ENCODE results near the gene C2orf68. TPM values are rescaled to one million over a fixed set of nuclear protein-coding genes. Genes with fewer than 3 reads are reported as not detected.

C2orf68 gene
- total and polyA plus RNA-seq, 2 of the 13 experiments (the other 11 are each of a cell fraction or from before 2014, with no cell fraction given) = 47.1 to 77.4 TPM

DNA sequence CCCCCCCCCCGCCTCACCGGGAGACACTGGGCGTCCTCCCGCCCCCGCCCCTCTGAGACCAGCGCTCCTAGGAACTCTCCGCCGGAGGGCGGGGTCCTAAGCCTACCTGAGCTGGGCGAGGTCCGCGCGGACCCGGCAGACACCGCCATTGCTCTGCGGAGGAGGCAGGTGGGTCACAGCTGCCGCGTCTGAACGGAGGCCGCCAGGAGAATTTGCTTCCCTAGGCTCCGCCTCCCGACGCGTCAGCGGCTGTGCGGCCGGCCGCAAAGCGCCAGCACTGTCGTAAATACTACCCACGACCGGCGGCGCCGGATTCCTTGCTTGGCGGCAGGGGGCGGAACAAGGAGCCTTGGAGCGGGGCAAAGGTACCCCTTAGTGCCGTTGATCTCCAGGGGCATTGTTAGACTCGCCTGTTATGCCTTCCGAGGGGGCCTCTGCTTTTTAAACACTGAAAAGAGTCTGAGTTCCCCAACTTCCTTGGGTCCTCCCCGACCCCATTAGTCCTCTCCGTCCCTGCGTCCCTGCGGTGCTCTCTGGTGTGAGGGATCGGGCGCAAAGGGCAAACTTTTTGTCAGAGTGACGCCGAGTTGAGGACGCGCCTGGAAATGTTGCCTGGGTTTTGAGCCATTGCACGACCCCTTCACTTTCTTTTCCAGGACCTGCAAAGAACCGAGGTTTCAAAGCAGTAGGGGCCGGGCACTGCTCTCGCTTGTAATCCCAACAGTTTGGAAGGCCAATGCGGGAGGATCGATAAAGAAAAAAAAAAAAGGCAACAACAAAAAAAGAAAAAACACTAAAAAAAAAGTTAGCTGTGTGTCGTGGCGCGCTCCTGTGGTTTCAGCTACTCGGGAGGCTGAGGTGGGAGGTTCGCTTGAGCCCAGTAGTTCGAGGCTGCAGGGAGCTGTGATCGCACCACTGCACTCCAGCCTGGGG, 50.3 kb downstream of the C2orf68 start, which contains the start of gene GGCX (continued):
- TF ChIP-seq NR2C2 (CRISPR knock-in tag; IDR thresholded peaks at IDR 0.05; ENCODE audit: borderline replicate concordance) (peak; percentile 84), ZNF264 (CRISPR knock-in tag; IDR thresholded peaks at IDR 0.05) (no peak), IRX3 (CRISPR knock-in tag; IDR thresholded peaks at IDR 0.05; ENCODE audit: borderline replicate concordance, low read depth) (peak; percentile 80; the same call in 1 of the 2 replicates), GPBP1L1 (CRISPR knock-in tag; IDR thresholded peaks at IDR 0.05) (no peak), PCBP1 (IDR thresholded peaks at IDR 0.05; ENCODE audit: borderline replicate concordance, low read depth, low read length) (0 out of 2 replicates have a peak, but pooled peaks have one; percentile 49), EEA1 (CRISPR knock-in tag; IDR thresholded peaks at IDR 0.05; ENCODE audit: borderline replicate concordance) (0 out of 2 replicates have a peak, but pooled peaks have one; percentile 45), MYC (CRISPR knock-in tag; IDR thresholded peaks at IDR 0.05; ENCODE audit: borderline replicate concordance) (peak; percentile 84; the same call in 1 of the 2 replicates), SP140L (CRISPR knock-in tag; IDR thresholded peaks at IDR 0.05; ENCODE audit: borderline replicate concordance) (no peak; the same call in 1 of the 2 replicates), ZNF160 (CRISPR knock-in tag; IDR thresholded peaks at IDR 0.05) (0 out of 2 replicates have a peak, but pooled peaks have one; percentile 75), ZNF614 (CRISPR knock-in tag; IDR thresholded peaks at IDR 0.05; ENCODE audit: borderline replicate concordance) (peak; percentile 79; the same call in 1 of the 2 replicates), ZC3H13 (CRISPR knock-in tag; IDR thresholded peaks at IDR 0.05) (peak; percentile 64; the same call in 1 of the 2 replicates), BHLHE40 (IDR thresholded peaks at IDR 0.05; ENCODE audit: low read length) (0 out of 2 replicates have a peak, but pooled peaks have one; percentile 30), ATAD3A (CRISPR knock-in tag; IDR thresholded peaks at IDR 0.05) (no peak), ZNF572 (CRISPR knock-in tag; IDR thresholded peaks at IDR 0.05) (peak; percentile 44; the same call in 1 of the 2 replicates), ETV6 (CRISPR knock-in tag; conservative IDR thresholded peaks at IDR 0.05) (peak; percentile 48), JDP2 (CRISPR knock-in tag; IDR thresholded peaks at IDR 0.05; ENCODE audit: borderline replicate concordance) (no peak), PHF21A (CRISPR knock-in tag; IDR thresholded peaks at IDR 0.05) (peak; percentile 92), SOX13 (IDR thresholded peaks at IDR 0.05) (no peak; the same call in 1 of the 2 replicates), SOX13 (CRISPR knock-in tag; conservative IDR thresholded peaks at IDR 0.05 in 1 of 2, IDR thresholded peaks at IDR 0.05 in 1 of 2) (peak in 1 of 2 experiments; percentile 58; a peak in 1 of 4 replicates), BORCS8-MEF2B (CRISPR knock-in tag; IDR thresholded peaks at IDR 0.05) (peak; percentile 41; the same call in 1 of the 2 replicates)
- TF ChIP-seq, protein P1, sequence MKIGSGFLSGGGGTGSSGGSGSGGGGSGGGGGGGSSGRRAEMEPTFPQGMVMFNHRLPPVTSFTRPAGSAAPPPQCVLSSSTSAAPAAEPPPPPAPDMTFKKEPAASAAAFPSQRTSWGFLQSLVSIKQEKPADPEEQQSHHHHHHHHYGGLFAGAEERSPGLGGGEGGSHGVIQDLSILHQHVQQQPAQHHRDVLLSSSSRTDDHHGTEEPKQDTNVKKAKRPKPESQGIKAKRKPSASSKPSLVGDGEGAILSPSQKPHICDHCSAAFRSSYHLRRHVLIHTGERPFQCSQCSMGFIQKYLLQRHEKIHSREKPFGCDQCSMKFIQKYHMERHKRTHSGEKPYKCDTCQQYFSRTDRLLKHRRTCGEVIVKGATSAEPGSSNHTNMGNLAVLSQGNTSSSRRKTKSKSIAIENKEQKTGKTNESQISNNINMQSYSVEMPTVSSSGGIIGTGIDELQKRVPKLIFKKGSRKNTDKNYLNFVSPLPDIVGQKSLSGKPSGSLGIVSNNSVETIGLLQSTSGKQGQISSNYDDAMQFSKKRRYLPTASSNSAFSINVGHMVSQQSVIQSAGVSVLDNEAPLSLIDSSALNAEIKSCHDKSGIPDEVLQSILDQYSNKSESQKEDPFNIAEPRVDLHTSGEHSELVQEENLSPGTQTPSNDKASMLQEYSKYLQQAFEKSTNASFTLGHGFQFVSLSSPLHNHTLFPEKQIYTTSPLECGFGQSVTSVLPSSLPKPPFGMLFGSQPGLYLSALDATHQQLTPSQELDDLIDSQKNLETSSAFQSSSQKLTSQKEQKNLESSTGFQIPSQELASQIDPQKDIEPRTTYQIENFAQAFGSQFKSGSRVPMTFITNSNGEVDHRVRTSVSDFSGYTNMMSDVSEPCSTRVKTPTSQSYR (CRISPR knock-in tag; IDR thresholded peaks at IDR 0.05; ENCODE audit: borderline replicate concordance) = 0 out of 2 replicates have a peak, but pooled peaks have one; percentile 20
- TF ChIP-seq, protein P2, sequence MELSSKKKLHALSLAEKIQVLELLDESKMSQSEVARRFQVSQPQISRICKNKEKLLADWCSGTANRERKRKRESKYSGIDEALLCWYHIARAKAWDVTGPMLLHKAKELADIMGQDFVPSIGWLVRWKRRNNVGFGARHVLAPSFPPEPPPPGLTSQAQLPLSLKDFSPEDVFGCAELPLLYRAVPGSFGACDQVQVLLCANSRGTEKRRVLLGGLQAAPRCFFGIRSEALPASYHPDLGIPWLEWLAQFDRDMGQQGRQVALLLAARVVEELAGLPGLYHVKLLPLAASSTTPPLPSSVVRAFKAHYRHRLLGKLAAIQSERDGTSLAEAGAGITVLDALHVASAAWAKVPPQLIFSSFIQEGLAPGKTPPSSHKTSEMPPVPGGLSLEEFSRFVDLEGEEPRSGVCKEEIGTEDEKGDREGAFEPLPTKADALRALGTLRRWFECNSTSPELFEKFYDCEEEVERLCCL (CRISPR knock-in tag; IDR thresholded peaks at IDR 0.05; ENCODE audit: borderline replicate concordance) = no peak
